ENCODE results near the gene NRL. TPM values are rescaled to one million over a fixed set of nuclear protein-coding genes. Genes with fewer than 3 reads are reported as not detected.

Gene NRL
- total and polyA plus RNA-seq, 2 donors (not counting 3 experiments of a cell fraction or from before 2014, with no cell fraction given): 0.71 to 1.1 TPM

DNA sequence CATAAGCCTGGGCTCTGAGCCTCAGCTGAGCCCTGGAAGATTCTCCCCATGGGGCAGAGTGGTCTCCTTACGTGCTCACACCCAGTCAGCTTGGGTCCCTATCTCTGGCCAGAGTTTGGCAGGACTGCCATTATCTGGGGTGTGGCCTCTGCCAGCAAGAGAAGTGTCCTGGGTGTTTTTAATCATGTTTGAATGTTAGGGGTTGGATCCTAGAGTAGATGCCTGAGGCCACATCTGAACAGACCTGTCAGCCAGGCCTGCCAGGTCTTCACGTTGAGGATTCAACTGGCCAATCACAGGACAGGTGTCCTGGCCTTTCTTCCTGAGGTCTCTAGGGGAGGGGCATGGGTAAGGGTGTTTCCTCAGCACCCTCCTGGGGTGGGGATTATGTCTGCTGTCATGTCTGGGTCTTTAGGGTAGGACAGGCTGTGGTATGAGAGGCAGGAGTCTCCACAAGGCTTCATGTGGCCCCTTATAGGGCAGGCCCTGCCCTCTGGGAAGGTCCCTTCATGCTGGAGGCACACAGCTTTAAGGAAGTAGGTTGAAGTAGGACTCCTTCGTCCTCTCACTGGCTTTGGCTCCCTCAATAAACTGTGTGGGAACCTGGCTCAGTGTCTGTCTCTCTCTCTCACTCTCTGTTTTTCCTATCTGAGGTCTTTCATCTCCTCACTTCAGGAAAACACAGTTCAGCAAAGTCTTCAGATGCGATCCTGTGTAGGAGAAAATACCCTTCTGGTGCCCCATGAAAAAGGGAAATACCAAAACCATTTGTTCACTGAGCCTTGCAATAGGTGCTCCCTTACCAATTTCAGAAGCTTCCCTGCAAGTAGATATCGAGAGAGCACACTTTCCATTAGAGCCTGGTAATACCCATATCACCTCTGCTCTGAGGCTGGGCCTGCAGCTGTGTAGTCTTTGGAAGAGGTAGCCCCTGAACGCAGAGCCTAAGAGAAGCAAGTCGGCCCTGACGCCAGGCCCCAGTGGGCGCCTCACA is 9.0 kb upstream of the NRL start:
- intact Hi-C loops (cut with micrococcal nuclease): no loop called here
- dilution Hi-C loops (cut with MboI; ENCODE audit: extremely low pct_ligation_motif_present, low sequenced_read_pairs): no loop called here
- Histone ChIP-seq H3K4me1 (ENCODE audit: control insufficient read depth, extremely low read depth, insufficient read depth, low read length) (no peaks in the 10 kb centered on the region), H3K4me3 (replicated peaks in 1 of 3; ENCODE audit: insufficient read depth in 1 of 3, low read depth in 1 of 3, low read length in 3 of 3) (no peak overlapping the region), H3K9me1 (replicated peaks; ENCODE audit: control insufficient read depth, extremely low read depth, insufficient read depth, low read length) (no peaks in the 10 kb centered on the region), H2AFZ (ENCODE audit: low read depth, low read length) (no peak overlapping the region), H3K79me2 (ENCODE audit: control insufficient read depth, insufficient read depth, low read length) (no peaks in the 10 kb centered on the region), H3K36me3 (ENCODE audit: control insufficient read depth in 2 of 2, extremely low read depth in 1 of 2, insufficient read depth in 2 of 2, low read length in 2 of 2) (peaks cover 7 to 31% of the 10 kb centered on the region in 2 experiments), H3K27ac (ENCODE audit: insufficient read depth, low read depth, low read length) (no peak overlapping the region), H3K27me3 (ENCODE audit: control insufficient read depth in 2 of 2, insufficient read depth in 2 of 2, low read length in 2 of 2) (no peaks in the 10 kb centered on the region), H3K9me3 (replicated peaks; ENCODE audit: control insufficient read depth, insufficient read depth, low read length) (no peaks in the 10 kb centered on the region), H3K4me2 (ENCODE audit: insufficient read depth, low read length) (no peak overlapping the region), H4K20me1 (replicated peaks; ENCODE audit: control insufficient read depth, extremely low read depth, insufficient read depth, low read length) (no peaks in the 10 kb centered on the region), H3K9ac (replicated peaks; ENCODE audit: extremely low read depth, insufficient read depth, low read length) (no peak overlapping the region)
- TF ChIP-seq MYC (IDR thresholded peaks at IDR 0.05; ENCODE audit: low read depth, low read length): no peak
- TF ChIP-seq, protein P1, sequence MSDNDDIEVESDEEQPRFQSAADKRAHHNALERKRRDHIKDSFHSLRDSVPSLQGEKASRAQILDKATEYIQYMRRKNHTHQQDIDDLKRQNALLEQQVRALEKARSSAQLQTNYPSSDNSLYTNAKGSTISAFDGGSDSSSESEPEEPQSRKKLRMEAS (IDR thresholded peaks at IDR 0.05; ENCODE audit: insufficient read depth, insufficient read length): no peak
- TSS peak; percentile 31 for BruUV-seq (replicated peaks)
- ChIA-PET POLR2A (interaction anchor here (1.2 kb wide), 1 partner anchor 9 kb away, joined by 3 read pairs; no protein-coding TSS in a partner anchor), CTCF (interaction anchor here (1.3 to 1.4 kb wide), 1 partner anchor 37 kb away, joined by 3 to 5 read pairs; the partner anchor contains the start of gene IRF9)
- DNase-seq (ENCODE audit: low read depth, low spot score) (no peak), FAIRE-seq (no peak)

DNA sequence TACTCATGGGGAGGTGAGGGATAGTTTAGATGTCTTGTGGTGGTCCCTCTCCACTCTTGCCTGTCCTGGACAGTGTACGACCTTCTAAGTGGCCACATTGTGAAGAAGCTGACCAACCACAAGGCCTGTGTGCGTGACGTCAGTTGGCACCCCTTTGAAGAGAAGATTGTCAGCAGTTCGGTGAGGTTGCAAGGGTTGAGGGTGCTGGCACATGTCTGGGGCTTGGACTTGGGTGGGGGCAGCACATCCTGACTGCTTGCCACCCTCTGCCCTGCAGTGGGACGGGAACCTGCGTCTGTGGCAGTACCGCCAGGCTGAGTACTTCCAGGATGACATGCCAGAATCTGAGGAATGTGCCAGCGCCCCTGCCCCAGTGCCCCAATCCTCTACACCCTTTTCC is 8.1 kb upstream of the NRL start:
- DNase-seq (ENCODE audit: low read depth, low spot score): no peak
- no peak for FAIRE-seq
- H2AFZ ChIP-seq (ENCODE audit: low read depth, low read length): no peak overlapping the region
- no peaks in the 10 kb centered on the region for H3K27me3 ChIP-seq (ENCODE audit: control insufficient read depth in 2 of 2, insufficient read depth in 2 of 2, low read length in 2 of 2)
- intact Hi-C loops (cut with micrococcal nuclease): no loop called here
- dilution Hi-C loops (cut with MboI; ENCODE audit: extremely low pct_ligation_motif_present, low sequenced_read_pairs): no loop called here
- no TSS peak for BruUV-seq (replicated peaks)
- H3K79me2 ChIP-seq (ENCODE audit: control insufficient read depth, insufficient read depth, low read length): no peaks in the 10 kb centered on the region
- TF ChIP-seq FOS (IDR thresholded peaks at IDR 0.05; ENCODE audit: borderline replicate concordance, insufficient read depth, low read length) (no peak), GATA2 (IDR thresholded peaks at IDR 0.05; ENCODE audit: insufficient read depth, insufficient read length, low read depth, low read length) (no peak), POLR2A (IDR thresholded peaks at IDR 0.05; ENCODE audit: low read depth, low read length) (no peak), EZH2 (IDR thresholded peaks at IDR 0.05; ENCODE audit: borderline replicate concordance, low read depth, low read length, severe bottlenecking) (no peak), POLR2AphosphoS5 (IDR thresholded peaks at IDR 0.05; ENCODE audit: insufficient read depth, low read depth, low read length) (no peak), JUN (IDR thresholded peaks at IDR 0.05; ENCODE audit: borderline replicate concordance, insufficient read depth, insufficient read length, low read depth) (no peak), MYC (IDR thresholded peaks at IDR 0.05; ENCODE audit: low read depth, low read length) (no peak)
- TF ChIP-seq, protein P1 (IDR thresholded peaks at IDR 0.05; ENCODE audit: insufficient read depth, insufficient read length): no peak
- TF ChIP-seq, protein P2, sequence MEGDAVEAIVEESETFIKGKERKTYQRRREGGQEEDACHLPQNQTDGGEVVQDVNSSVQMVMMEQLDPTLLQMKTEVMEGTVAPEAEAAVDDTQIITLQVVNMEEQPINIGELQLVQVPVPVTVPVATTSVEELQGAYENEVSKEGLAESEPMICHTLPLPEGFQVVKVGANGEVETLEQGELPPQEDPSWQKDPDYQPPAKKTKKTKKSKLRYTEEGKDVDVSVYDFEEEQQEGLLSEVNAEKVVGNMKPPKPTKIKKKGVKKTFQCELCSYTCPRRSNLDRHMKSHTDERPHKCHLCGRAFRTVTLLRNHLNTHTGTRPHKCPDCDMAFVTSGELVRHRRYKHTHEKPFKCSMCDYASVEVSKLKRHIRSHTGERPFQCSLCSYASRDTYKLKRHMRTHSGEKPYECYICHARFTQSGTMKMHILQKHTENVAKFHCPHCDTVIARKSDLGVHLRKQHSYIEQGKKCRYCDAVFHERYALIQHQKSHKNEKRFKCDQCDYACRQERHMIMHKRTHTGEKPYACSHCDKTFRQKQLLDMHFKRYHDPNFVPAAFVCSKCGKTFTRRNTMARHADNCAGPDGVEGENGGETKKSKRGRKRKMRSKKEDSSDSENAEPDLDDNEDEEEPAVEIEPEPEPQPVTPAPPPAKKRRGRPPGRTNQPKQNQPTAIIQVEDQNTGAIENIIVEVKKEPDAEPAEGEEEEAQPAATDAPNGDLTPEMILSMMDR (IDR thresholded peaks at IDR 0.05; ENCODE audit: extremely low read depth in 1 of 2, insufficient read depth in 1 of 2, low read depth in 1 of 2, low read length in 2 of 2): no peak
- no peak overlapping the region for H3K4me2 ChIP-seq (ENCODE audit: insufficient read depth, low read length)
- no peak overlapping the region for H3K9ac ChIP-seq (replicated peaks; ENCODE audit: extremely low read depth, insufficient read depth, low read length)
- no peaks in the 10 kb centered on the region for H3K9me3 ChIP-seq (replicated peaks; ENCODE audit: control insufficient read depth, insufficient read depth, low read length)
- H4K20me1 ChIP-seq (replicated peaks; ENCODE audit: control insufficient read depth, extremely low read depth, insufficient read depth, low read length): no peaks in the 10 kb centered on the region
- peaks cover 11 to 35% of the 10 kb centered on the region in 2 experiments for H3K36me3 ChIP-seq (ENCODE audit: control insufficient read depth in 2 of 2, extremely low read depth in 1 of 2, insufficient read depth in 2 of 2, low read length in 2 of 2)
- no peak overlapping the region for H3K27ac ChIP-seq (ENCODE audit: insufficient read depth, low read depth, low read length)
- POLR2A ChIA-PET: no interaction called here
- no peaks in the 10 kb centered on the region for H3K4me1 ChIP-seq (ENCODE audit: control insufficient read depth, extremely low read depth, insufficient read depth, low read length)
- CTCF ChIA-PET: interaction anchor here (0.6 to 1.3 kb wide), 2 partner anchors 38 to 64 kb away, joined by 3 read pairs; partner anchors contain the start of gene IRF9
- no peak overlapping the region for H3K4me3 ChIP-seq (replicated peaks in 1 of 3; ENCODE audit: insufficient read depth in 1 of 3, low read depth in 1 of 3, low read length in 3 of 3)
- H3K9me1 ChIP-seq (replicated peaks; ENCODE audit: control insufficient read depth, extremely low read depth, insufficient read depth, low read length): no peaks in the 10 kb centered on the region

Data from endothelial cell of umbilical vein (primary cell).